ENCODE data around the gene GORASP2. TPM values are rescaled to one million over a fixed set of nuclear protein-coding genes. Genes with fewer than 3 reads are reported as not detected.

GORASP2 gene
- total and polyA plus RNA-seq, 2 of the 8 experiments (the other 6 are each of a cell fraction or from before 2014, with no cell fraction given): 86.8 to 214 TPM

- Histone ChIP-seq H3K4me3 (ENCODE audit: extremely low read depth in 1 of 4, insufficient read depth in 2 of 4, low read depth in 3 of 4, low read length in 4 of 4) (no peak overlapping the region), H3K79me2 (ENCODE audit: control insufficient read depth in 1 of 2, insufficient read depth in 2 of 2, low read length in 2 of 2) (no peaks in the 10 kb centered on the region), H3K23me2 (ENCODE audit: low read depth, low read length) (no peaks in the 10 kb centered on the region; the same call in 1 of the 2 replicates), H3K23ac (ENCODE audit: insufficient read length) (no peak overlapping the region), H3K9ac (replicated peaks in 1 of 4; ENCODE audit: extremely low read depth in 1 of 4, low read depth in 3 of 4, low read length in 3 of 4) (no peak overlapping the region), H3K18ac (ENCODE audit: extremely low read depth, low read length) (no peak overlapping the region), H4K91ac (replicated peaks; ENCODE audit: insufficient read length, low read length) (no peak overlapping the region), H3K9me3 (ENCODE audit: insufficient read depth in 2 of 2, low read depth in 1 of 2, low read length in 1 of 2) (no peaks in the 10 kb centered on the region), H2BK20ac (ENCODE audit: low read length) (no peak overlapping the region), H2AFZ (ENCODE audit: low read length) (no peak overlapping the region), H3K36me3 (ENCODE audit: control insufficient read depth in 2 of 4, insufficient read depth in 4 of 4, low read length in 3 of 4) (peaks cover 8 to 46% (median 21%) of the 10 kb centered on the region in 4 experiments), H3K4me1 (replicated peaks in 1 of 4; ENCODE audit: control insufficient read depth in 3 of 4, insufficient read depth in 4 of 4, low read length in 3 of 4) (no peaks in the 10 kb centered on the region), H3K79me1 (ENCODE audit: low read depth, low read length) (no peaks in the 10 kb centered on the region), H3K4ac (replicated peaks; ENCODE audit: insufficient read length, low read depth, low read length) (no peak overlapping the region), H3K56ac (replicated peaks; ENCODE audit: insufficient read length, low read depth, low read length) (no peak overlapping the region), H3K27ac (ENCODE audit: low read depth, low read length) (no peak overlapping the region), H4K8ac (ENCODE audit: extremely low read depth, insufficient read depth, low read length) (no peak overlapping the region), H2BK15ac (ENCODE audit: low read length) (no peak overlapping the region), H4K5ac (ENCODE audit: insufficient read length, low read depth, low read length) (no peak overlapping the region), H3K14ac (ENCODE audit: insufficient read length) (no peak overlapping the region), H2AK5ac (ENCODE audit: low read depth, low read length) (no peak overlapping the region), H3K27me3 (replicated peaks in 1 of 4; ENCODE audit: control insufficient read depth in 3 of 4, extremely low read depth in 1 of 4, insufficient read depth in 3 of 4, low read length in 3 of 4) (no peaks in the 10 kb centered on the region), H4K20me1 (replicated peaks in 1 of 2; ENCODE audit: control insufficient read depth in 1 of 2, insufficient read depth in 2 of 2, low read length in 2 of 2) (no peaks in the 10 kb centered on the region), H2BK12ac (ENCODE audit: low read depth, low read length) (no peak overlapping the region), H2BK120ac (replicated peaks; ENCODE audit: low read depth, low read length) (no peak overlapping the region), H2BK5ac (ENCODE audit: low read depth, low read length) (no peak overlapping the region), H3K4me2 (ENCODE audit: insufficient read depth in 1 of 2, low read depth in 2 of 2, low read length in 2 of 2) (no peak overlapping the region)
- ChIA-PET CTCF (ENCODE audit: partially characterized antibody) (interaction anchor here (0.9 to 2.2 kb wide), 3 partner anchors 11 to 37 kb away, joined by 3 to 7 read pairs (median 4); no protein-coding TSS in a partner anchor), POLR2A (ENCODE audit: partially characterized antibody) (no interaction called here)
- TF ChIP-seq NRF1 (IDR thresholded peaks at IDR 0.05; ENCODE audit: low read depth, low read length) (no peak), HDAC6 (IDR thresholded peaks at IDR 0.05; ENCODE audit: low read depth, low read length) (no peak), CEBPB (IDR thresholded peaks at IDR 0.05; ENCODE audit: low read depth, low read length) (no peak), HDAC2 (IDR thresholded peaks at IDR 0.05; ENCODE audit: borderline replicate concordance in 1 of 2, low read depth in 2 of 2, low read length in 2 of 2) (no peak), TBP (IDR thresholded peaks at IDR 0.05; ENCODE audit: low read depth, low read length) (no peak), SUZ12 (IDR thresholded peaks at IDR 0.05; ENCODE audit: low read length) (no peak), SP2 (IDR thresholded peaks at IDR 0.05; ENCODE audit: low read length) (no peak), BRCA1 (IDR thresholded peaks at IDR 0.05; ENCODE audit: low read depth, low read length) (no peak), SIX5 (IDR thresholded peaks at IDR 0.05; ENCODE audit: low read depth, low read length) (no peak), POLR2AphosphoS5 (IDR thresholded peaks at IDR 0.05; ENCODE audit: low read depth, low read length) (no peak), KDM4A (IDR thresholded peaks at IDR 0.05; ENCODE audit: low read depth, low read length, severe bottlenecking) (no peak), ATF3 (IDR thresholded peaks at IDR 0.05; ENCODE audit: insufficient read depth, low read depth, low read length) (no peak), NANOG (IDR thresholded peaks at IDR 0.05; ENCODE audit: insufficient read depth, low read depth, low read length, poor library complexity, severe bottlenecking) (no peak), JUND (IDR thresholded peaks at IDR 0.05; ENCODE audit: low read length) (no peak)
- no peak for FAIRE-seq
- 92% methylated on average over 4 of the region's 4 CpGs; no CpG with 5 or more reads in 1 of the 2 experiments for WGBS, 2 experiments (ENCODE audit: extremely low coverage in 1 of 2, insufficient coverage in 1 of 2, insufficient read length in 1 of 2, insufficient replicate concordance in 2 of 2, low coverage in 1 of 2, low lambda C conversion rate in 2 of 2, missing lambda C conversion rate in 1 of 2)
- DNase-seq (ENCODE audit: low read depth in 1 of 2, low spot score in 2 of 2): no peak
These were observed 80.3 kb downstream of the GORASP2 start for GRCh38 chr2:171009386-171009785.

All from H1 (cell line).